ENCODE results near the gene ADK. TPM values are rescaled to one million over a fixed set of nuclear protein-coding genes. Genes with fewer than 3 reads are reported as not detected.

ADK gene
- total and polyA plus RNA-seq, 2 of the 4 experiments (the other 2 are of a cell fraction) = 30.6 to 40.9 TPM

GRCh38 chr10:74383642-74384041 lies 232.6 kb downstream of the ADK start:
- Histone ChIP-seq H3K4me3 (ENCODE audit: insufficient read depth, low read depth, low read length) (no peak overlapping the region), H4K91ac (ENCODE audit: insufficient read depth, low read depth, low read length) (no peak overlapping the region)
- TF ChIP-seq MAZ (IDR thresholded peaks at IDR 0.05; ENCODE audit: borderline replicate concordance, low read depth, low read length) = no peak
- no peak for TF ChIP-seq NFE2L2 (IDR thresholded peaks at IDR 0.05; ENCODE audit: low read depth, low read length)
- no peak for TF ChIP-seq CEBPB (IDR thresholded peaks at IDR 0.05; ENCODE audit: low read depth, low read length)
- no peak for TF ChIP-seq CHD1 (IDR thresholded peaks at IDR 0.05; ENCODE audit: low read depth, low read length)
- no peak for TF ChIP-seq POLR2A (IDR thresholded peaks at IDR 0.05; ENCODE audit: low read depth, low read length)
- TF ChIP-seq MAFK (IDR thresholded peaks at IDR 0.05; ENCODE audit: low read depth, low read length) = no peak

More at GRCh38 chr10:74383642-74384041, 232.6 kb downstream of the ADK start:
- H3K9ac ChIP-seq (ENCODE audit: low read depth, low read length) = no peak overlapping the region
- H2BK120ac ChIP-seq (ENCODE audit: low read depth, low read length) = no peak overlapping the region
- H3K4ac ChIP-seq (ENCODE audit: low read depth, low read length) = no peak overlapping the region
- H4K20me1 ChIP-seq (ENCODE audit: insufficient read depth, low read length) = no peaks in the 10 kb centered on the region
- ChIA-PET POLR2A (ENCODE audit: unreplicated experiment) (no interaction called here), CTCF (no interaction called here)
- no peak overlapping the region for H4K8ac ChIP-seq (ENCODE audit: low read depth in 2 of 2, low read length in 2 of 2)
- in situ Hi-C loops (cut with MboI; ENCODE audit: low sequenced_read_pairs) = no loop called here
- no peak overlapping the region for H3K23ac ChIP-seq (ENCODE audit: low read depth, low read length)
- intact Hi-C loops (cut with micrococcal nuclease) = no loop called here
- no peaks in the 10 kb centered on the region for H3K4me1 ChIP-seq (ENCODE audit: control insufficient read depth, insufficient read depth, low read length)
- no peak overlapping the region for H3K4me2 ChIP-seq (ENCODE audit: low read depth, low read length)
- H4K5ac ChIP-seq (ENCODE audit: low read depth, low read length) = no peak overlapping the region
- no peaks in the 10 kb centered on the region for H3K36me3 ChIP-seq (ENCODE audit: control insufficient read depth, insufficient read depth, low read length)
- DNase-seq (no peak), ATAC-seq (ENCODE audit: low read depth) (no peak)
- no peak overlapping the region for H2AK5ac ChIP-seq (ENCODE audit: low read depth, low read length)
- no peak overlapping the region for H2BK15ac ChIP-seq (ENCODE audit: low read depth, low read length)
- H3K18ac ChIP-seq (ENCODE audit: low read depth, low read length) = no peak overlapping the region
- no TSS peak for BruUV-seq (replicated peaks)
- H3K14ac ChIP-seq (replicated peaks; ENCODE audit: low read depth, low read length) = no peak overlapping the region
- H3K9me1 ChIP-seq (ENCODE audit: insufficient read depth, low read length) = no peaks in the 10 kb centered on the region; the same call in 1 of the 2 replicates
- H2BK20ac ChIP-seq (ENCODE audit: low read depth, low read length) = no peak overlapping the region
- H3K9me3 ChIP-seq (ENCODE audit: control insufficient read depth, insufficient read depth, low read length) = no peaks in the 10 kb centered on the region
- H2AK9ac ChIP-seq (replicated peaks; ENCODE audit: low read depth, low read length, poor library complexity) = no peak overlapping the region
- no peak overlapping the region for H2AFZ ChIP-seq (replicated peaks; ENCODE audit: low read length, poor library complexity)
- no peak overlapping the region for H2BK5ac ChIP-seq (ENCODE audit: low read depth, low read length, poor library complexity, severe bottlenecking)
- no peaks in the 10 kb centered on the region for H3K27me3 ChIP-seq (ENCODE audit: control insufficient read depth, insufficient read depth, low read length)
- peaks cover 4 to 14% of the 10 kb centered on the region in 2 experiments; a peak in 3 of 4 replicates for H3K79me1 ChIP-seq (ENCODE audit: low read depth in 1 of 2, low read length in 2 of 2)
- dilution Hi-C loops (cut with HindIII; ENCODE audit: low sequenced_read_pairs, unreplicated experiment) = no loop called here
- H3K27ac ChIP-seq (ENCODE audit: insufficient read depth, low read length) = no peak overlapping the region
- no peak overlapping the region for H3K56ac ChIP-seq (ENCODE audit: extremely low read depth, insufficient read depth, low read length)

All from IMR-90 (cell line).